ENCODE data around the gene NKD2. TPM values are rescaled to one million over a fixed set of nuclear protein-coding genes. Genes with fewer than 3 reads are reported as not detected.

The NKD2 gene
- total RNA-seq, 1 donor from 2014 or later: 3.7 TPM

GRCh38 chr5:1039706-1040260, 31.2 kb downstream of the NKD2 start:
- Histone ChIP-seq H3K27me3 (ENCODE audit: low read depth) (no peaks in the 10 kb centered on the region), H3K36me3 (no peaks in the 10 kb centered on the region), H3K9me3 (replicated peaks) (no peaks in the 10 kb centered on the region), H3K4me1 (no peaks in the 10 kb centered on the region), H3K27ac (replicated peaks) (no peak overlapping the region), H3K4me3 (no peak overlapping the region)
- intact Hi-C loops (cut with micrococcal nuclease): no loop called here
- DNase-seq: no peak
- TF ChIP-seq CTCF (IDR thresholded peaks at IDR 0.05; ENCODE audit: borderline replicate concordance): no peak

DNA sequence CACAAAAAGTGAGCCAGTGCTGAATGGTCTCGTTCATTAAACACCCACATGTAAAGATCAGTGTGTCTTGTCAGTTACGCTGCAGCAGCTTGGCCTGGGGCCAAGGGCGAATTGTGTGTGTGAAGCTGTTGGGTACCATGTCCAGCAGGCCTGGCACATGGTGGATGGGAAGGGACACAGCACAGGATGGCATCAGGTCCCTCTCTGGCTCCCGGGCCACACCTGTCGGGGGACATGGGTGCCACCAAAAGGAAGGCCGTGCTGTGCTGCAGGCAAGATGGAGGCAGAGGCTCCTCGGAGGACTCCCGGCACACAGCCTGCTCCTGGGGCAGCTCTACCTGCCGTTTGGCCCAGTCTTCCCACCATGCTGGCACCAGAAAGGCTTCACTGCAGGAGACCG, 32.0 kb downstream of the NKD2 start:
- Histone ChIP-seq H3K27ac (replicated peaks) (no peak overlapping the region), H3K9me3 (replicated peaks) (no peaks in the 10 kb centered on the region), H3K4me1 (no peaks in the 10 kb centered on the region), H3K36me3 (no peaks in the 10 kb centered on the region), H3K4me3 (no peak overlapping the region), H3K27me3 (ENCODE audit: low read depth) (no peaks in the 10 kb centered on the region)
- TF ChIP-seq CTCF (IDR thresholded peaks at IDR 0.05; ENCODE audit: borderline replicate concordance): no peak
- peak; percentile 11 for DNase-seq
- intact Hi-C loops (cut with micrococcal nuclease): no loop called here

GRCh38 chr5:1041225-1042143, 32.9 kb downstream of the NKD2 start:
- H3K4me1 ChIP-seq: no peaks in the 10 kb centered on the region
- no peak overlapping the region for H3K4me3 ChIP-seq
- TF ChIP-seq CTCF (IDR thresholded peaks at IDR 0.05; ENCODE audit: borderline replicate concordance): no peak
- H3K27me3 ChIP-seq (ENCODE audit: low read depth): no peaks in the 10 kb centered on the region
- intact Hi-C loops (cut with micrococcal nuclease): no loop called here
- H3K36me3 ChIP-seq: no peaks in the 10 kb centered on the region
- DNase-seq: no peak
- no peak overlapping the region for H3K27ac ChIP-seq (replicated peaks)
- H3K9me3 ChIP-seq (replicated peaks): no peaks in the 10 kb centered on the region

DNA sequence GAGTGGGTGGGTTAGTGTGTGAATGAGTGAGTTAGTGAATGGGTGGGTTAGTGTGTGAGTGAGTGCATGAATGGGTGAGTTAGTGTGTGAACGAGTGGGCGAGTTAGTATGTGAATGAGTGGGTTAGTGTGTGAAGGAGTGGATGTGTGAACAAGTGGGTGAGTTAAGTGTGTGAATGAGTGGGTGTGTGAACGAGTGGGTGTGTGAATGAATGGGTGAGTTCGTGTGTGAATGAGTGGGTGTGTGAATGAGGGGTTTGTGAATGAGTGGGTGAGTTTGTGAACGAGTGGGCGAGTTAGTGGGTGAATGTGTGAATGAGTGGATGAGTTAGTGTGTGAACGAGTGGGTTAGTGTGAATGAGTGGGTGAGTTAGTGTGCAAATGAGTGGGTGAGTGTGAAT, 34.0 kb downstream of the NKD2 start:
- H3K4me1 ChIP-seq: no peaks in the 10 kb centered on the region
- H3K27me3 ChIP-seq (ENCODE audit: low read depth): no peaks in the 10 kb centered on the region
- no peak for TF ChIP-seq CTCF (IDR thresholded peaks at IDR 0.05; ENCODE audit: borderline replicate concordance)
- no peak for DNase-seq
- H3K36me3 ChIP-seq: no peaks in the 10 kb centered on the region
- no peaks in the 10 kb centered on the region for H3K9me3 ChIP-seq (replicated peaks)
- no peak overlapping the region for H3K4me3 ChIP-seq
- no peak overlapping the region for H3K27ac ChIP-seq (replicated peaks)
- intact Hi-C loops (cut with micrococcal nuclease): no loop called here

GRCh38 chr5:1043327-1043726, 34.7 kb downstream of the NKD2 start:
- no peak for DNase-seq
- no peak for TF ChIP-seq CTCF (IDR thresholded peaks at IDR 0.05; ENCODE audit: borderline replicate concordance)
- H3K9me3 ChIP-seq (replicated peaks): no peaks in the 10 kb centered on the region
- no peaks in the 10 kb centered on the region for H3K4me1 ChIP-seq
- H3K27ac ChIP-seq (replicated peaks): no peak overlapping the region
- no peaks in the 10 kb centered on the region for H3K27me3 ChIP-seq (ENCODE audit: low read depth)
- intact Hi-C loops (cut with micrococcal nuclease): no loop called here
- H3K36me3 ChIP-seq: no peaks in the 10 kb centered on the region
- H3K4me3 ChIP-seq: no peak overlapping the region

All from left ventricle myocardium inferior (tissue), 1 donor.